K562 (cell line): Measurements from ENCODE around the gene NRCAM. TPM values are rescaled to one million over a fixed set of nuclear protein-coding genes. Genes with fewer than 3 reads are reported as not detected.
A peak's percentile ranks its signal among the peaks of the same experiment; 100 is the strongest.

ENCODE experiments used
- ATAC-seq: fragments of 200-7000 bp; cut with Tn5 transposase; 3 replicates; pipeline ENCODE4 v1.9.1; 2020; ENCODE audit warnings: moderate library complexity
- BruUV-seq: library from RNA; stranded (reverse); fragments of 400-500 nt; replicated peaks from 2 replicates; lab custom pipeline; 2021; lab: Mats Ljungman, UMichigan
- CTCF ChIA-PET: fragments of 300-600 bp; formaldehyde crosslinking; extraction: SDS; loops from one replicate; lab custom pipeline; 2021; ENCODE audit warnings: low intra/inter-chr PET ratio; lab: Yijun Ruan, JAX
- POLR2A ChIA-PET: fragments of 300-600, 350-650 bp; sonication (Branson Sonifier 250); formaldehyde crosslinking; extraction: SDS; loops from one replicate; lab custom pipeline; 2021; ENCODE audit warnings: antibody characterized with exemption, inconsistent platforms; lab: Yijun Ruan, JAX
- DNase-seq, 4 experiments: peaks; one replicate each; pipeline versions ENCODE4 v3.0.0 to v3.0.0-alpha.2; 2011 to 2018; ENCODE audit warnings: low spot score in 3 of 4, mixed read lengths in 3 of 4; ENCODE audit errors: extremely low read depth in 1 of 4
- FAIRE-seq: peaks from 2 replicates; lab custom pipeline; 2011; peaks lifted over from hg19 to GRCh38; lab: Jason Lieb, UNC
- H2AFZ ChIP-seq: 2 replicates; pipeline ENCODE4 v1.6.0; 2011; ENCODE audit warnings: low read depth, low read length, control low read depth, inconsistent platforms
- H3K27ac ChIP-seq: fragments of 200-600 bp; 3 replicates; pipeline ENCODE4 v1.8.0; 2011; ENCODE audit warnings: low read depth, mild to moderate bottlenecking, control low read depth, inconsistent platforms, low read length, moderate library complexity, mixed read lengths; ENCODE audit errors: extremely low read depth
- H3K27me3 ChIP-seq, 2 experiments: fragments of 300-600 bp in 1 of 2; 2 replicates in 1 of 2; 3 replicates in 1 of 2; pipeline versions ENCODE4 v1.6.0 to v1.8.0; 2011; ENCODE audit warnings: inconsistent platforms in 2 of 2, low read length in 2 of 2, mild to moderate bottlenecking in 1 of 2, mixed read lengths in 1 of 2, moderate library complexity in 1 of 2; ENCODE audit not compliant: control insufficient read depth in 2 of 2, insufficient read depth in 2 of 2
- H3K36me3 ChIP-seq: fragments of 300-600 bp; 3 replicates; pipeline ENCODE4 v1.8.0; 2011; ENCODE audit warnings: mild to moderate bottlenecking, low read length, inconsistent platforms; ENCODE audit not compliant: control insufficient read depth, insufficient read depth
- H3K4me1 ChIP-seq, 2 experiments: fragments of 200-600 bp in 1 of 2; replicated peaks in 1 of 2; 2 replicates in 1 of 2; 3 replicates in 1 of 2; pipeline versions ENCODE4 v1.5.1 to v1.8.0; 2011; ENCODE audit warnings: inconsistent platforms in 2 of 2, low read length in 2 of 2, mild to moderate bottlenecking in 1 of 2, mixed read lengths in 1 of 2, moderate library complexity in 1 of 2; ENCODE audit not compliant: control insufficient read depth in 2 of 2, insufficient read depth in 2 of 2
- H3K4me2 ChIP-seq: 2 replicates; pipeline ENCODE4 v1.6.1; 2011; ENCODE audit warnings: low read length, control low read depth, inconsistent platforms, mixed read lengths; ENCODE audit not compliant: insufficient read depth
- H3K4me3 ChIP-seq: fragments of 200-600 bp; sonication (generic), shearing (Covaris generic); 2 replicates; pipeline ENCODE4 v1.5.1; 2016; ENCODE audit warnings: control low read depth, inconsistent platforms
- H3K79me2 ChIP-seq: fragments of 200-600 bp; 3 replicates; pipeline ENCODE4 v1.8.0; 2011; ENCODE audit warnings: low read length, inconsistent platforms; ENCODE audit not compliant: control insufficient read depth, insufficient read depth
- H3K9ac ChIP-seq, 2 experiments: 2 replicates each; pipeline versions ENCODE4 v1.6.0 to v1.6.1; 2011; ENCODE audit warnings: low read depth in 2 of 2, low read length in 2 of 2, control low read depth in 1 of 2, inconsistent platforms in 1 of 2, mild to moderate bottlenecking in 1 of 2, mixed read lengths in 1 of 2; ENCODE audit not compliant: insufficient read depth in 1 of 2
- H3K9me1 ChIP-seq: one replicate; pipeline ENCODE4 v1.6.0; 2011; ENCODE audit warnings: inconsistent platforms, mild to moderate bottlenecking, low read length, moderate library complexity; ENCODE audit not compliant: control insufficient read depth, insufficient read depth
- H3K9me3 ChIP-seq: replicated peaks from 2 replicates; pipeline ENCODE4 v1.5.1; 2011; ENCODE audit warnings: low read depth, low read length, inconsistent platforms; ENCODE audit not compliant: control insufficient read depth, insufficient read depth
- H4K20me1 ChIP-seq: replicated peaks from 2 replicates; pipeline ENCODE4 v1.6.1; 2011; ENCODE audit warnings: low read length, inconsistent platforms, mixed read lengths; ENCODE audit not compliant: control insufficient read depth, insufficient read depth
- CBX8 ChIP-seq: fragments of 200-600 bp; sonication (generic); IDR thresholded peaks from 2 replicates; pipeline ENCODE4 v1.6.1; 2012; ENCODE audit warnings: borderline replicate concordance, mixed run types, low read depth, mild to moderate bottlenecking, moderate library complexity, mixed read lengths, low read length, control low read depth, inconsistent platforms; ENCODE audit not compliant: poor library complexity, severe bottlenecking; ENCODE audit errors: extremely low read depth
- CCNT2 ChIP-seq: IDR thresholded peaks from 2 replicates; pipeline ENCODE4 v1.6.1; 2011; ENCODE audit warnings: borderline replicate concordance, low read depth, mild to moderate bottlenecking, moderate library complexity, mixed read lengths, low read length; ENCODE audit not compliant: insufficient read length; ENCODE audit errors: extremely low read depth
- EHMT2 ChIP-seq: fragments of 450-650 bp; IDR thresholded peaks from 2 replicates; pipeline ENCODE4 v1.6.1; 2018; ENCODE audit warnings: antibody characterized with exemption
- KLF16 ChIP-seq: IDR thresholded peaks from 2 replicates; pipeline ENCODE4 v1.6.1; 2016; ENCODE audit warnings: antibody characterized with exemption
- RAD21 ChIP-seq, 2 experiments: fragments of 250-450 bp in 1 of 2; fragments of 450-650 bp in 1 of 2; sonication (Bioruptor Pico) in 1 of 2; formaldehyde crosslinking in 1 of 2; IDR thresholded peaks in 1 of 2; conservative IDR thresholded peaks in 1 of 2; 2 replicates each; pipeline versions ENCODE4 v1.4.0 to v1.8.0; 2020 to 2022; ENCODE audit warnings: mild to moderate bottlenecking in 2 of 2, moderate library complexity in 1 of 2
- XRCC5 ChIP-seq: fragments of 200-400 bp; formaldehyde crosslinking; IDR thresholded peaks from 2 replicates; pipeline ENCODE4 v1.6.1; 2017; ENCODE audit warnings: low read depth, mild to moderate bottlenecking, low read length
- ZEB2 ChIP-seq: fragments of 450-650 bp; IDR thresholded peaks from 2 replicates; pipeline ENCODE4 v1.6.1; 2016
- ZKSCAN1 ChIP-seq: fragments of 150-350 bp; IDR thresholded peaks from 2 replicates; pipeline ENCODE4 v1.6.1; 2016; ENCODE audit warnings: low read depth, low read length
- WGBS: fragments of 100-300 bp; shearing (Covaris generic); methylation state at CpG from one replicate; pipeline ENCODE4 v1.1.6; 2016; ENCODE audit warnings: low coverage, mixed read lengths; ENCODE audit not compliant: insufficient coverage; ENCODE audit errors: missing lambda C conversion rate; 5-methylcytosine and 5-hydroxymethylcytosine counted together
- in situ Hi-C: fragments of 300-500 bp; cut with MboI; formaldehyde crosslinking; loops from 4 replicates; pipeline ENCODE4 v1.15.0; 2018; ENCODE audit warnings: inconsistent platforms, mixed read lengths
- intact Hi-C: fragments of 100-400 bp; cut with micrococcal nuclease; formaldehyde crosslinking; loops from 2 replicates; pipeline ENCODE4 v1.14.2; 2022
- polyA plus RNA-seq, 8 experiments: library from polyadenylated mRNA; depleted of rRNA in 4 of 8; stranded (reverse) in 5 of 8; unstranded in 3 of 8; fragments of >200 nt; fragmentation: Nextera tagmentation in 2 of 8; fragmentation: Illumina TruSeq in 1 of 8; extraction: Ambion mirVana in 2 of 8; extraction: Trizol in 1 of 8; gene quantifications; 2 replicates each; pipeline versions ENCODE4 v1.2.1 to v1.2.3, GENCODE V29; 2011 to 2014; ENCODE audit warnings: inconsistent platforms in 1 of 8, missing spikeins in 1 of 8
- total RNA-seq, 7 experiments: library from RNA; depleted of rRNA in 6 of 7; stranded (reverse); fragments of >200 nt in 6 of 7; fragmentation: Illumina TruSeq in 2 of 7; extraction: Trizol in 2 of 7; gene quantifications; 2 replicates each; pipeline versions ENCODE4 v1.2.1 to v1.2.3, GENCODE V29; 2011 to 2021; ENCODE audit warnings: low replicate concordance in 1 of 7
- TF ChIP-seq, protein P1 (sequence below): sonication (generic); formaldehyde crosslinking; IDR thresholded peaks from 2 replicates; pipeline ENCODE4 v1.4.0; 2020; ENCODE audit warnings: mild to moderate bottlenecking, missing genetic modification reagents

The NRCAM gene
- total and polyA plus RNA-seq, 9 of the 15 experiments (the other 6 are each of a cell fraction or from before 2014, with no cell fraction given), result 0.03 to 0.54 (median 0.12) TPM; not detected in 1

DNA sequence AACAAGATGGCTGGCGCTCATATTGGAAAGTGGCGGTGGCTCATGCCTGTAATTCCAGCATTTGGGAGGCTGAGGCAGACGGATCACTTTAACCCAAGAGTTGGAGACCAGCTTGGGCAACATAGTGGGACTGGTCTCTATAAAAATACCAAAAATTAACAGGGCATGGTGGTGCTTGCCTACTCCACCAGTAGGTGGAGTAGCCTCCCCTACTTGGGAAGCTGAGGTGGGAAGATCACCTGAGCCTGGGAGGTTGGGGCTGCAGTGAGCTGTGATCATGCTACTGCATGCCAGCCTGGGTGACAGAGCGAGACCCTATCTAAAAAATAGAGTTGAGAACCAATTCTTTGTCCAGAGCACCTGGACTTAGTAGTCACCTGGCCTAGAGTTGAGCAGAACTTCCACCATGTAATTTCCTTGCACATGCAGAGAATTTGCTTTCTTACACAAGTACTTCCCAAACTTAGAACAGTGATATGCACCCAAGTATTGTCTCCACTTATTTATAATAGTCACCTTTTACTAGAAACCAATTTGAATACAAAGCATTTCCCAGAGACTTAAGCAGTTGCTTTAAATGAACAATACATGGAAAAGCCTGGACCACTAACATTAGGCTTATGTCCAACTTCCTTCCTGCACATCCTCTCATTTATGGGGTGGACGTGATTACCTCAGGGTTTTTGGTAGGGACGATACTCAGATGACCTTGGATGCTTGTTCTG lies 342.0 kb downstream of the NRCAM start:
- Histone ChIP-seq H2AFZ (no peak overlapping the region), H3K27me3 (no peaks in the 10 kb centered on the region), H3K4me2 (no peak overlapping the region), H3K36me3 (no peaks in the 10 kb centered on the region), H4K20me1 (no peaks in the 10 kb centered on the region), H3K9me3 (no peaks in the 10 kb centered on the region), H3K4me1 (peaks cover 0 to 3% of the 10 kb centered on the region in 2 experiments; a peak in 1 of 5 replicates), H3K4me3 (no peak overlapping the region), H3K9ac (no peak overlapping the region), H3K27ac (no peak overlapping the region), H3K79me2 (no peaks in the 10 kb centered on the region), H3K9me1 (no peaks in the 10 kb centered on the region)
- ATAC-seq, result peak; percentile 94
- ChIA-PET POLR2A (interaction anchor here (0.7 to 0.8 kb wide), 2 partner anchors 31 to 437 kb away, joined by 3 to 4 read pairs; no protein-coding TSS in a partner anchor), CTCF (interaction anchor here (0.6 to 2.9 kb wide), 5 partner anchors 30 to 383 kb away, joined by 4 to 23 read pairs (median 4); no protein-coding TSS in a partner anchor)
- intact Hi-C loops, result loop anchor here (1.0 kb wide), 2 partner anchors 32 to 383 kb away; no protein-coding TSS in a partner anchor
- peak; percentile 88 for FAIRE-seq
- DNase-seq, result peak in 2 of 4 experiments; percentile 54 to 68
- in situ Hi-C loops, result loop anchor here (5.0 kb wide), 1 partner anchor 33 kb away; no protein-coding TSS in a partner anchor
- BruUV-seq, result no TSS peak
- 9% methylated on average over 6 of the region's 6 CpGs for WGBS
- no peak for TF ChIP-seq CCNT2
- TF ChIP-seq XRCC5, result peak; percentile 73; the same call in 1 of the 2 replicates
- TF ChIP-seq, protein P1, sequence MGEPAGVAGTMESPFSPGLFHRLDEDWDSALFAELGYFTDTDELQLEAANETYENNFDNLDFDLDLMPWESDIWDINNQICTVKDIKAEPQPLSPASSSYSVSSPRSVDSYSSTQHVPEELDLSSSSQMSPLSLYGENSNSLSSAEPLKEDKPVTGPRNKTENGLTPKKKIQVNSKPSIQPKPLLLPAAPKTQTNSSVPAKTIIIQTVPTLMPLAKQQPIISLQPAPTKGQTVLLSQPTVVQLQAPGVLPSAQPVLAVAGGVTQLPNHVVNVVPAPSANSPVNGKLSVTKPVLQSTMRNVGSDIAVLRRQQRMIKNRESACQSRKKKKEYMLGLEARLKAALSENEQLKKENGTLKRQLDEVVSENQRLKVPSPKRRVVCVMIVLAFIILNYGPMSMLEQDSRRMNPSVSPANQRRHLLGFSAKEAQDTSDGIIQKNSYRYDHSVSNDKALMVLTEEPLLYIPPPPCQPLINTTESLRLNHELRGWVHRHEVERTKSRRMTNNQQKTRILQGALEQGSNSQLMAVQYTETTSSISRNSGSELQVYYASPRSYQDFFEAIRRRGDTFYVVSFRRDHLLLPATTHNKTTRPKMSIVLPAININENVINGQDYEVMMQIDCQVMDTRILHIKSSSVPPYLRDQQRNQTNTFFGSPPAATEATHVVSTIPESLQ (CRISPR knock-in tag), result 0 out of 2 replicates have a peak, but pooled peaks have one; percentile 24
- TF ChIP-seq KLF16, result peak; percentile 65
- 0 out of 2 replicates have a peak, but pooled peaks have one; percentile 14 for TF ChIP-seq EHMT2
- 0 out of 2 replicates have a peak, but pooled peaks have one; percentile 15 for TF ChIP-seq ZEB2
- TF ChIP-seq RAD21 (CRISPR knock-in tag; conservative IDR thresholded peaks at IDR 0.05 in 1 of 2, IDR thresholded peaks at IDR 0.05 in 1 of 2), result peak; percentile 76 to 85
- TF ChIP-seq CBX8, result no peak
- TF ChIP-seq ZKSCAN1, result peak; percentile 77
